ENCODE results near the gene MCRIP2.

GRCh38 chr16:678858-679813, 37.5 kb downstream of the MCRIP2 start:
- no peak for TF ChIP-seq CTCF (IDR thresholded peaks at IDR 0.05 in 8 of 11, conservative IDR thresholded peaks at IDR 0.05 in 3 of 11)
- TF ChIP-seq POLR2A (IDR thresholded peaks at IDR 0.05): no peak

Measured in spleen (tissue), 7 donors.